Measurements from ENCODE around the gene C1orf226. TPM values are rescaled to one million over a fixed set of nuclear protein-coding genes. Genes with fewer than 3 reads are reported as not detected.

Gene C1orf226
- total RNA-seq, 4 donors from 2014 or later, result 0.13 to 4.0 (median 2.3) TPM

- DNase-seq, result no peak
- Histone ChIP-seq H3K9me3 (no peaks in the 10 kb centered on the region), H3K27me3 (no peaks in the 10 kb centered on the region), H3K4me3 (replicated peaks in 1 of 3) (no peak overlapping the region), H3K27ac (no peak overlapping the region), H3K36me3 (no peaks in the 10 kb centered on the region), H3K4me1 (no peaks in the 10 kb centered on the region)
- TF ChIP-seq CTCF (IDR thresholded peaks at IDR 0.05), result no peak
- TF ChIP-seq POLR2A (IDR thresholded peaks at IDR 0.05), result no peak
- intact Hi-C loops (cut with DNase I), result no loop called here
- 77 to 86% methylated on average over 13 of the region's 13 CpGs for WGBS, 2 donors
Measured at GRCh38 chr1:162372159-162373071, 9.1 kb upstream of the C1orf226 start.

- H3K4me3 ChIP-seq (replicated peaks in 1 of 3), result no peak overlapping the region
- DNase-seq, result no peak
- WGBS, 2 donors, result 94 to 100% methylated on average over 1 of the region's 1 CpG
Measured at GRCh38 chr1:162373072-162373427, 8.5 kb upstream of the C1orf226 start.

GRCh38 chr1:162373541-162374260 lies 7.8 kb upstream of the C1orf226 start:
- Histone ChIP-seq H3K27ac (no peak overlapping the region), H3K9me3 (no peaks in the 10 kb centered on the region), H3K36me3 (no peaks in the 10 kb centered on the region), H3K4me3 (replicated peaks in 1 of 3) (no peak overlapping the region), H3K4me1 (no peaks in the 10 kb centered on the region), H3K27me3 (no peaks in the 10 kb centered on the region)
- TF ChIP-seq POLR2A (IDR thresholded peaks at IDR 0.05) (no peak), CTCF (IDR thresholded peaks at IDR 0.05) (no peak)
- DNase-seq, result no peak
- intact Hi-C loops (cut with DNase I), result no loop called here
- WGBS, 2 donors, result 82 to 93% methylated on average over 6 to 8 of the region's 8 CpGs

More at GRCh38 chr1:162373072-162373427, 8.5 kb upstream of the C1orf226 start:
- Histone ChIP-seq H3K9me3 (no peaks in the 10 kb centered on the region), H3K27me3 (no peaks in the 10 kb centered on the region), H3K4me1 (no peaks in the 10 kb centered on the region), H3K27ac (no peak overlapping the region), H3K36me3 (no peaks in the 10 kb centered on the region)
- intact Hi-C loops (cut with DNase I), result no loop called here
- TF ChIP-seq POLR2A (IDR thresholded peaks at IDR 0.05), result no peak
- TF ChIP-seq CTCF (IDR thresholded peaks at IDR 0.05), result no peak

GRCh38 chr1:162374406-162374805 lies 7.1 kb upstream of the C1orf226 start:
- no peaks in the 10 kb centered on the region for H3K9me3 ChIP-seq
- no peak for TF ChIP-seq CTCF (IDR thresholded peaks at IDR 0.05)
- H3K4me1 ChIP-seq, result no peaks in the 10 kb centered on the region
- H3K27me3 ChIP-seq, result no peaks in the 10 kb centered on the region
- H3K36me3 ChIP-seq, result no peaks in the 10 kb centered on the region
- 82 to 85% methylated on average over 9 of the region's 9 CpGs for WGBS, 2 donors
- intact Hi-C loops (cut with DNase I), result no loop called here
- no peak overlapping the region for H3K27ac ChIP-seq
- no peak for DNase-seq
- H3K4me3 ChIP-seq (replicated peaks in 1 of 3), result no peak overlapping the region

- intact Hi-C loops (cut with DNase I), result no loop called here
- no peaks in the 10 kb centered on the region for H3K36me3 ChIP-seq
- H3K4me1 ChIP-seq, result no peaks in the 10 kb centered on the region
- H3K9me3 ChIP-seq, result no peaks in the 10 kb centered on the region
- TF ChIP-seq CTCF (IDR thresholded peaks at IDR 0.05) (no peak), POLR2A (IDR thresholded peaks at IDR 0.05) (no peak)
- H3K4me3 ChIP-seq (replicated peaks in 1 of 3), result no peak overlapping the region
- H3K27me3 ChIP-seq, result no peaks in the 10 kb centered on the region
- H3K27ac ChIP-seq, result no peak overlapping the region
- no peak for DNase-seq
- WGBS, 2 donors, result 84 to 85% methylated on average over 7 to 8 of the region's 8 CpGs
Measured at GRCh38 chr1:162375463-162375862, 6.1 kb upstream of the C1orf226 start.

Data from thyroid gland (tissue), 4 donors.